Large intestine (tissue), 3 donors: ENCODE data around the gene ZDHHC13. TPM values are rescaled to one million over a fixed set of nuclear protein-coding genes. Genes with fewer than 3 reads are reported as not detected.

Experiments
- DNase-seq, 2 donors: peaks; one replicate each; pipeline versions ENCODE4 v3.0.0 to v3.0.0-alpha.2; 2013
- H3K27ac ChIP-seq: one replicate; pipeline ENCODE4 v1.5.1; 2013; ENCODE audit warnings: low read length
- H3K27me3 ChIP-seq: 2 replicates; pipeline ENCODE4 v1.6.1; 2013; ENCODE audit warnings: low read length; ENCODE audit not compliant: control insufficient read depth, insufficient read depth
- H3K36me3 ChIP-seq: 2 replicates; pipeline ENCODE4 v1.6.1; 2013; ENCODE audit warnings: low read length; ENCODE audit not compliant: control insufficient read depth, insufficient read depth
- H3K4me1 ChIP-seq: one replicate; pipeline ENCODE4 v1.6.1; 2013; ENCODE audit warnings: low read length; ENCODE audit not compliant: control insufficient read depth, insufficient read depth
- H3K4me3 ChIP-seq: one replicate; pipeline ENCODE4 v1.5.1; 2013; ENCODE audit warnings: low read length
- H3K9me3 ChIP-seq: one replicate; pipeline ENCODE4 v1.6.1; 2013; ENCODE audit warnings: mild to moderate bottlenecking, low read depth, low read length, moderate library complexity; ENCODE audit not compliant: control insufficient read depth
- WGBS: methylation state at CpG from one replicate; pipeline ENCODE4 v1.1.5; 2013; ENCODE audit warnings: low lambda C conversion rate; ENCODE audit not compliant: insufficient coverage; 5-methylcytosine and 5-hydroxymethylcytosine counted together
- polyA plus RNA-seq: library from polyadenylated mRNA; unstranded; fragments of 120-200 nt; gene quantifications from one replicate; pipeline ENCODE4 v1.2.1, GENCODE V29; 2013

ZDHHC13 gene
- polyA plus RNA-seq, 1 donor: 22.3 TPM

GRCh38 chr11:19220903-19221724 lies 104.1 kb downstream of the ZDHHC13 start:
- Histone ChIP-seq H3K9me3 (peaks cover 7% of the 10 kb centered on the region), H3K36me3 (peaks cover 15% of the 10 kb centered on the region), H3K4me3 (no peak overlapping the region), H3K27me3 (no peaks in the 10 kb centered on the region), H3K27ac (peak overlapping the region; percentile 58), H3K4me1 (peaks cover 28% of the 10 kb centered on the region)
- 33% methylated on average over 1 of the region's 3 CpGs for WGBS
- DNase-seq: peak in 1 of 2 donors; percentile 62

- peaks cover 25% of the 10 kb centered on the region for H3K36me3 ChIP-seq
- H3K9me3 ChIP-seq: peaks cover 4% of the 10 kb centered on the region
- peaks cover 26% of the 10 kb centered on the region for H3K4me1 ChIP-seq
- H3K27ac ChIP-seq: no peak overlapping the region
- H3K27me3 ChIP-seq: no peaks in the 10 kb centered on the region
- DNase-seq: no peak
- H3K4me3 ChIP-seq: no peak overlapping the region
- no CpG with 5 or more reads among the region's 6 CpGs for WGBS
Measured at GRCh38 chr11:19225123-19225522, 108.2 kb downstream of the ZDHHC13 start.

DNA sequence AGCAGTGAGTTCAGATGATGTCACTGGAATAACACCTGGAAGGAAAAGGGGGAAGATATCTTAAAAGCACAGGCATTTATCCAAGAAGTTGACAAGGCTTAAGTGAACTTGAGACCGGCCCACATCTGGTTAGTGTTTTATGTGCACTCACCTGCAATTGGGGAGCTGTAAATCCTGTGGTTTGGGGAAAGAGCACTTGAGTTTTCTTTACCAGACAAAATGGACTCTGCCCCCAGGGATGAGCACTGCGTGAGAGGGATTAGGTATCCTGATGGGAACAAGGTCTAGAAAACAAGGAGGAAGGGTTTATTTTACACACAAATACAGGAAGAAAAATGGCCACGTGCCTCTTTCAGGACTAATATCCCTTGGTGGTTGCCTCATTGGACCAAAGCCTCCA lies 108.6 kb downstream of the ZDHHC13 start:
- Histone ChIP-seq H3K4me1 (peaks cover 26% of the 10 kb centered on the region), H3K36me3 (peaks cover 25% of the 10 kb centered on the region), H3K9me3 (peaks cover 4% of the 10 kb centered on the region), H3K27me3 (no peaks in the 10 kb centered on the region), H3K4me3 (no peak overlapping the region), H3K27ac (no peak overlapping the region)
- DNase-seq: peak in 1 of 2 donors; percentile 58
- WGBS: 20% methylated on average over 1 of the region's 3 CpGs

Other genes starting within 250 kb of the ZDHHC13 start
- not detected for gene MRGPRX1, start 177.8 kb upstream of the ZDHHC13 start, polyA plus RNA-seq
- gene MRGPRX2, start 56.5 kb upstream of the ZDHHC13 start, polyA plus RNA-seq: not detected
- 0.67 TPM for gene CSRP3, start 84.8 kb downstream of the ZDHHC13 start, polyA plus RNA-seq
- 17.7 TPM for gene E2F8, start 123.8 kb downstream of the ZDHHC13 start, polyA plus RNA-seq